COR-L47 (cell line): ENCODE measurements around the gene ALOXE3.
A peak's percentile ranks its signal among the peaks of the same experiment; 100 is the strongest.
"Not testable (repeated sequence)": the region's sequence is repeated elsewhere in the genome, so short reads cannot be mapped to it uniquely, and the experiment has no call there.

Source experiments
- DNase-seq: peaks from one replicate; lab custom pipeline; 2025; lab: John Stamatoyannopoulos, UW

ALOXE3 gene

DNA sequence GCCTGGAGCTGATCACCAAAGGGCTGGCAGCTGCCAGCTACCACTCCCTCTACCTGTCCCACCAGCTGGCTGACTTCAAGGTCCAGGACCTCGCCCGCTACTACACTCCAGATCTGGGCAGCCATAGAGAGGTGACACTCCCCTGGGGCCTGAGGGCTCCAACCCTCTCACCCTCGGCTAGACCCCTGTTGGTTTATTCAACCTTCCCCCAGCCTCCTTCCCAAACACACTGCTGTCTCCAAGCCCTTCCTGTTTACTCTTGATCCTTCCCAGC is 48.8 kb downstream of the ALOXE3 start:
- no peak for DNase-seq

DNA sequence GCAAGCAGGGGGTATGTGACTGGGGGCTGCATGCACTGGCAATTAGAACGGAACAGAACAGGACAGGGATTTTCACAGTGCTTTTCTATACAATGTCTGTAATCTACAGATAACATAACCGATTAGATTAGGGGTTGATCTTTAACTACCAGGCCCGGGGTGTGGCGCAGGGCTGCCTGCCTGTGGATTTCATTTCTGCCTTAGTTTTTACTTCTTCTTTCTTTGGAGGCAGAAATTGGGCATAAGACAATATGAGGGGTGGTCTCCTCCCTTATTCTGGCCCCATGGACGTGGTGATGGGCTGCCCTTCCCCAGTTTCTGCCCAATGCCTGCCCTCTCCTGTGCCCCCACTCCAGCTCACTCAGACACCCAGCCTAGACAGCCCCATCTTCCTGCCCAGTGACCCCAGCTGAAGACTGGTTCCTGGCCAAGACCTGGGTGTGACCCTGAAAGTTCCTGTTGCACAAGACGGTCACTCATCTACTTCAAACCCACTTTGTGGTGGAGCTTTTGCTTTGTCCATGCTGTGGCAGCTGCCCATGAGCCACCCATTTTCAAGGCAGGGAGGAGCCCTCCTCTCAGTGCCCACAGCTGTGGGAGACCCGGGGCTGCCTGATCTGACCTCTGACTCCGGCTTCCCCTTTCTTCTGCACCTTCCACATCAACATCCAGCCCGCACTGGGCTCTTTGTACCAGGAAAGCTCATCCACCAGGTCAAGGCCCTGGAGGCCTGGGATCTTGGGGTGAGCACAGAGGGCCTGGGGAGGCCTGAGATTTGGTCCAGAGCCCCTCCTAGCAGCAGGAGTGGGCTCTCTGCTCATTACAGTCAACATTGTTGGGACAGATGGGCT is 49.4 kb downstream of the ALOXE3 start:
- DNase-seq: no peak

DNA sequence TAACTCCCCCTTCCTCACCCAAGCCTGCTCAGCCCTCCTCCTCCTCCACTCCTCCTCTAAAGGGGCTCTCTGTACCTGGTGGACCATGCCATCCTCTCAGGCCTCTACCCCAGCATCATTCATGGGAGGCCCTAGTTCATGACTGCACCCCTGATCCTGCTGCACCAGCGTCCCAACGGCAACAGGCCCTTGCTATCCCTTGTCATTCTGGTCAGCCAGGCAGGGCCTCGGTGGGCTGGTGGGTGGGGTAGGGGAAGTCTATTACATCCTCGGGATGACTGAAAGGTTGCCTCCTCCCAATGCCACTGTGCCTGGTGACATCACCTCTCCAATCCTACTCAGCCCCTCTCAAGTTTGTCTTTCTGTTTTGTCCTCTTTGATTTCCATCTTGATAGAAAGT is 50.5 kb downstream of the ALOXE3 start:
- no peak for DNase-seq

DNA sequence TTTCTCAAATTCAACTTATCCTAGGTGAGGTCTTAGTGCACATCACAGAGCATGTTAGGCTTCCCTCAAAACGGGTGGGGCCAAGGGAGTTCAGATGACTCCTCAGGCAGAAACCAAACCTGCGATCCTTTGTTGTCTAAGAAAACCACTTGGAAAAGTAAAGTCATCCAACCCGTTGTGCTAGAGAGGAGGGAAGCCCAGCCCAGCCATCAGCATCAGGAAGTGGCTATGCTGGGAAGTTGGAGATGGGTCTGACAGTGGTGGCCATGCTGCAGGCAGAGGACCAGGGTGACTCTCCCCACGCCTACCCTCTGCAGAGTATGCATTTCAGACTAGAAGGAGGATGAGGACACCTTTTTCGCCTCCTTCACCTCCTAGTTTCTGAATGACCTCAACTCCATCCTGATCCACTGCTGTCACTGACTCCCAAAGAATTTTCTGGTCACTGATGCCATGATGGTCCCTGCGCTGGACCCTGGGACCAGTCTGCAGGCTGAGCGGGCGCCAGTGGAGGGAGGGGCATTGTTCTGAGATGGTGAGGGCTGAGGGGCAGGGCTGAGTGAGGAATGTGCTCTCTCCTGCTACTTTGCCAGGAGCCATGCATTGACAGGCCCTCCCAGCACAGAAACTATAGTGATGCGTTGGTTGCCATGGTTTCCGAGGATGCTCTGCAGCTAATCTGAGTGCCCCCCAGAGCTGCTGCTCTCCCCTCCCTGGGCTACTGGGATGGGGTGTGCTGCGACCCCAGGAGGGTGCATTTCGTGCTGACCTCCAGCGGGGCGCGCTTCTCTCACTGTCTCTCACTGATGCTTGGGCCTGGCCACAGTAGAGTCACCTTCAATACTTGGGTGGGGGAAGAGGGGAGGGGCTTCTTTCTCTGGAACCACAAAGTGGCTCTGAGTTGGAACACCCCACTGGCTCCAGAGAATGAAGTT is 51.2 kb downstream of the ALOXE3 start:
- no peak for DNase-seq

DNA sequence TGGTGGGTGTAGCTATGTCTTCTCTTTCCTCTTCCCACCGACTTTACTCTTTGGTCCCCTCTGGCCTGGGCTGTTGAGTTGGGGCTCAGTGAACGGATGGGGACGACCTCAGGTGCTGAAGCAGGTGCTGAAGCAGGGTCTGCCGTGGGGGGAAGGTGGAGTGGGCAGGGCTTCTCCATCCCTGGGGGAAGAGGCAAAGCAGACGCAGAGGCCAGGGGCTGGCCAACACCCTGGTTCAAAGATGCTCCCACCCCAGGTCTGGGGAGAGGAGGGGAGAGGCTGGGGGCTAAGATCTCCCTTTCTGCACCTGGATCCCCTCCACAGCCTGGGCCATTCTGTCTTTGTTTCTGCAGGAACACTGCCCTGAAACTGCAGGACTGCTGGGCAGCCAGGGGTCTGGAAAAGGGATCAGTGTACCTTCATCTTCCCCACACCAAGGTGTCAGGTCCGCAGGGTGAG is 53.7 kb downstream of the ALOXE3 start:
- DNase-seq: no peak

DNA sequence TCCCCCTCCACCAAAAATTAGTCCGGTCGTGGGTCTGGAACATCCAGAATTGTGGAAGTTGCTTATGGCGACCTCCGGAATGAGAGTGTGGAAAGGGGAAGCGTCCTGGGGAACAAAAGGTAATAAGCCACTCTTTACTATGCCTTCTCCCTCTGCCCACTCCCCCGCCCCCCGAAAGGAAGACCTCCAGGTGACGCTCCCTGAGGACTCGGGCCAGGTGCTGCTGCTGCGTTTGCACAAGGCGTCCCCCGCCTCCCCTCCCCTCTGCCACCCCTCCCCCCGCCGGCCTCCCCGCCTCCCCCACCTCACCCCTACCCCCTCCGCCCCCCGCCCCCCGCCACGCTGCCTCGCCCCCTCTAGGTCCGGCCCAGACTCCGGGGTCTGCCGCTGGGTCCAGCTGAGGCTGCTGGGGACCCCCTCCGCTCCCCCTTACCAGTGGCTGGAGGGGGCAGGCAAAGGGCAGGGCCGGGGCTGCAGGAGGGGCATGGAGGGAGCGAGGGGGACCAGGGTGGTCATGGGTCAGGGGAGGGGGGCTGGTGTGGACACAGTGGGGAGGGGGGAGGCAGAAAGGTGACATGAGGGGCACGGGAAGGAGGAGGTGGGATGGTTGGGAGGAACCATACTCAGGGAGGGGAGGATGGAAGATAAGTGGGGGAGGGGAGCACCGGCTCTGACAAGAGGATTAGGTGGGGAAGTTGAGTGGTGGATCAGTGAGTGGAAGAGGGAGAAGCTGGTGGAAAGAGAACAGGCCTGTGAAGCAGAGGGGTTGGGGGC is 54.4 kb downstream of the ALOXE3 start:
- DNase-seq: no peak

DNA sequence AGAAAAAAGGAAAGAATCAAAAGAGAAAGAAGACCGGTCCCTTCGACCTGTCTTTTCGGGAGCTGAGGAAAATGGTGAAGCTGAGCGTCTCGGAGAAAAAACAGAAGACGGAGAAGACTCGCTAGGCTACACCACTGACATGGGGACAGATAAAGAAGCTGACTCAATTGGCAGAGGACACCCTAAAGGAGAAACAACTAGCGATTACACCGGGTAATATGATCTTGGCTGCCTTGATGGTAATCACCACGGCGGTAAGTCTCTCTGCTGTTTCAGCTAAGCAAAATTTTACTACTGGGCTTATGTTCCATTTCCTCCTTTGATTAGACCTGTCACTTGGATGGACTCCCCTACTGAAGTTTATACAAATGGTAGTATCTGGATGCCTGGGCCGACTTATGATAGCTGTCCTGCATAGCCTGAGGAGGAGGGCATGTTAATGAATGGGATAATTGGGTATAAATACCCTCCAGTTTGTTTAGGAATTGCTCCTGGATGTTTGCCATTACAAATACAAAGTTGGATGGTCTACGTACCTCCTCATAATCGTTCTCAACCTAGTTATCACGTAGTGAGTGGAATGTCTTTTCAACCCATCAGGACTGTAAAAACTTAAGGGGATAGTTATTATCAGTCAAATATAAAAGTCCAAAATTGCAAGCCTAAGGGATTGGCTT is 55.4 kb downstream of the ALOXE3 start:
- peak; percentile 33 for DNase-seq

DNA sequence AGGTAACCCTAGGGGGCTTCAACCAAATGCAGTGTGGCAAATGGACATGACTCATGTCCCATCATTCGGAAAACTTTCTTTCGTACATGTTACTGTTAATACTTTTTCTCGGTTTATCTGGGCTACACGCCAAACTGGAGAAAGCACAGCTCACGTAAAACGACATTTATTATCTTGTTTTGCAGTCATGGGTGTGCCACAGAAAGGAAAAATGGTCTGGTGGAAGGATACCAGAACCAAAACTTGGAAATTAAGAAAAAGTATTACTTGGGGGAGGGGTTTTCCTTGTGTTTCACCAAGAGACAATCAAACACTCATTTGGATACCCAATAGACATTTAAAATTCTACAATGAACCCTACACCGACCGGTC is 55.9 kb downstream of the ALOXE3 start:
- no peak for DNase-seq

DNA sequence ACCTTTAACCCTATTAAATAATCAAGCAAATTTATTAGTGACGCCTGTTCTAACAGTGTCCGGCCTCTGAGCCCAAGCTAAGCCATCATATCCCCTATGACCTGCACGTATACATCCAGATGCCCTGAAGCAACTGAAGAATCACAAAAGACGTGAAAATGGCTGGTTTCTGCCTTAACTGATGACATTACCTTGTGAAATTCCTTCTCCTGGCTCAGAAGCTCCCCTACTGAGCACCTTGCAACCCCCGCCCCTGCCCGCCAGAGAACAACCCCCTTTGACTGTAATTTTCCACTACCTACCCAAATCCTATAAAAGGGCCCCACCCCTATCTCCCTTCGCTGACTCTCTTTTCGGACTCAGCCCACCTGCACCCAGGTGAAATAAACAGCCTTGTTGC is 56.5 kb downstream of the ALOXE3 start:
- DNase-seq: not testable (repeated sequence)

DNA sequence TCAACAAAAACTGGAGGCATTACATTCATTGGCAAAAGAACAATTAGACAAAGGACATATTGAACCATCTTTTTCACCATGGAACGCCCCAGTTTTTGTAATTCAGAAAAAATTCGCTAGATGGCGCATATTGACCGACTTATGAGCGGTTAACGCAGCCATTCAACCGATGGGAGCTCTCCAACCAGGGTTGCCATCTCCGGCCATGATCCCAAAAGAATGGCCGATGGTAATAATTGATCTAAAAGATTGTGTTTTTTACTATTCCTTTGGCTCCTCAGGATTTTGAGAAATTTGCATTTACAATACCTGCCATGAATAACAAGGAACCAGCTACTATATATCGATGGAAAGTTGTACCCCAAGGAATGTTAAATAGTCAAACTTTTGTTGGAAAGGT is 58.0 kb downstream of the ALOXE3 start:
- peak; percentile 51 for DNase-seq

DNA sequence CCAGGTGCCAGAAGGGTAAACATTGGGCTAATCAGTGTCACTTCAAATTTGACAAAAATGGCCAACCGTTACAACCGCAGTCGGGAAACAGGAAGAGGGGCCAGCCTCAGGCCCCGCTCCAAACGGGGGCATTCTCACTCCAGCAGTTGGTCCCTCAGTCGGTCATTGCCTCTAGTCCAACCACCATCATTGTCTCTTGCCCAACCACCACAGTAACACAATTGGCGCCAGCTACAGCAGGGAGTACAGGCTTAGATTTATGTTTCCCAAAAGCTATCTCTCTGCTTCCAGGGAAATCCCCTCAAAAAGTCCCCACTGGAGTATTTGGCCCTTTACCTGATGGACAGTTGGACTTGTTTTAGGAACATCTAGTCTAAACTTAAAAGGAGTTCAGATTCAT is 59.2 kb downstream of the ALOXE3 start:
- DNase-seq: no peak

DNA sequence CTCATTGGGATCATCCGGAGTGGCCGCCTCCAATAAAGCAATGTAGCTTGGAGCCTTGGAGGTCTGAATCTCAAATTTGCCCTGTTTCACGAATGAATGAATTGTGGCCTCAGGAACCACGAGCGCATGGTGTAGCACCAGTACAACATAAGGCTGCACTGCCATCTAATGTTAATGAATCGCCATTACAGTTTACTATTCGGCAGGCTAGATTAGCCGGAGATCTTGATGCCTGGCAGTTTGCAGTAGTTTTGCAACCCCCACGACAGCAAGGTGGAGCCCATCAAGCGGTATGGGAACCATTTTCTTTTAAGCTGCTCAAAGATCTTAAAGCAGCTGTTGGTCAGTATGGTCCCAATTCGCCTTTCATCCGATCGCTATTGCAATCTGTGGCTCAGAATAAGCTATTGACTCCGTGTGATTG is 60.6 kb downstream of the ALOXE3 start:
- peak; percentile 61 for DNase-seq

DNA sequence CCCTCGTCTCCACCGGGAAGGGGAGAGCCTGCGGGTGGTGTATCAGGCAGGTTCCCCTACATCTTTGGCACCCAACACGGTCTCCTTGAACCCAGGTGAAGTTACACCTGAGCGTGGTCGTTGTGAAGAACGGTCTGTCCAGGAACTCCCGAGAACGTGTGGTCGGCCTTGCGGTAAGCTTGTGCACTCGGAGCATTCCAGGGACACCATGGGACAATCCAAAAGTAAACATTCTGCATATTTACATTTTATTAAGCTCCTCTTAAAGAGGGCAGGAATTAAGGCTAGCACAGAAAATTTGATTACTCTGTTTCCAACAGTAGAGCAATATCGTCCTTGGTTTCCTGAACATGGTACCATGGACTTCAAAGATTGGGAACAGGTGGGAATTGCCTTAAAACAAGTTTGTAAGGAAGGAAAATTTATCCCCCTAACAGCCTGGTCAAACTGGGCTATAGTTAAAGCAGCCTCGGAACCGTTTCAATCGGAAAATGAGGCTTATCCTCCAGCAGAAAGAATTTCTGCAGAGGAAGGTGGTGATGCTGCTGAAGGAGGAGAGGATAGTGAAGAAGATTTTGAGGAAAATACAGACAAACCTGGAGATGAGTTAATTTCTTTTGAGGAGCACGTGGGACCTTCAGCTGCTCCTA is 61.2 kb downstream of the ALOXE3 start:
- DNase-seq: no peak

DNA sequence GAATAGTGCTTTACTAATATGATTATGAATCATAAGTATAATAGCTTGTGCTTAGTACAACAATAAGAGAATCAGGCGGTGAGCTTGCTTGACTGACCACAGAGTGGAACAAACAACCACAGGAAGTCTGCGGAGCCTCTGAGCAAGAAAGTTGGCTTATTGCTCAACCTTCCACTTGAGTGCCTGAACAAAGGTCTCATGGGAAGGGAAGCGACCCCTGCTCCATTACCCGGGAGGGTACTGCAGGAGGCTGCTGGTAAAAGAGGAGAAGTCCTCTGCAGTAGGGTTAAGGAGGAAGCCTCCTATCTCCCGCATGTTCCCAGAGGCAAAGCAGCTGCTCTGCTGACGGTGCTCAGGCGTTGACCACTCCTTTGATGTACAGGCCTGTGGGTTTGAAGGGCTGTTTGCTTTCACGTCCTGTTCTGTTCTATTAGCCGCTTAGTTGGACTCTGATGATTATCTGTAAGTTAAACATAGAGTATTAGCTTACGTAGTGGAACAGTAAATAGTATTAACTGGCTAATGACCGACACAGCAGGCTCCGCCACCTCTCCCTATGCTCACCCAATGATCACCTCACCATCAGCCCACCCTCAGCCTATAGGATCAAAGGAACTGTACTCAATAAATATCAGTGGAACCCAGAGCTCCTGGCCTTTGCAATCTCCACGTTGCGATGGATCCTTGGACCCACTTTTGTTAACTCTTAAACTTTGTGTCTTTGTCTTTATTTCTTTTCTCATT is 61.9 kb downstream of the ALOXE3 start:
- DNase-seq: no peak

DNA sequence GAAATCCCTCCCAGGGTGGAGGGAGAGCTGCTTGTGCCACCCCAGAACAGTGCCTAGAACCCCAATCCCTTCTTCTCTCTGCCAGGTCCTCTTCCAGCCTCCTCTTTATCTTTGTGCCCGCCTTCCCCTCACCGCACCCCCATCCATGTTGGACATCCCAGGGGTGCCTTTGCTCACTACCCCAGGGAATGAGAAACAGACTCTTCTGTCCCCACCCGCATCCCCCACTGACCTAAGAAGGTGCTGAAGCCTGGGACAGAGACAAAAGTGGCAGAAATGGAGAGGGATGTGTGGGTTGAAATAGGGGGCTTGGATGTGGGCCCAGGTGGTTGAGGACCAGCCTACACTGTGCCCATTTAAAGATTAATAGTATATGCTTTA is 62.5 kb downstream of the ALOXE3 start:
- no peak for DNase-seq

DNA sequence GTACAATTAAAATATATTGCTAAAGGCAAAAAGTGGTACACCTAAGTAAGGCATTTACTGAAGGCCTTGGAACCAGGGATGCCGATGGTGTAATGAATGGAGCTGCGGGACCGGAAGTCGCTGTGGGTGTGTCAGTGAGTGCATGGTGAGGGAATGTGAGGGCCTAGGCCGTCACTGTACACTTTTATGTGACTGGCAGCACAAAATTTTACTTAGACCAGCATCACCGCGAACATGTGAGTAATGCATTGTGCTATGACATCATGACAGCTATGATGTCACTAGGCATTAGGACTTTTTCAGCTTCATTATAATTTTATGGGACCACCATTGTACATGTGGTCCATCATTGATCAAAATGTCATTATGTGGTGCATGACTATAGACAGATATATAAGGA is 64.7 kb downstream of the ALOXE3 start:
- DNase-seq: no peak

DNA sequence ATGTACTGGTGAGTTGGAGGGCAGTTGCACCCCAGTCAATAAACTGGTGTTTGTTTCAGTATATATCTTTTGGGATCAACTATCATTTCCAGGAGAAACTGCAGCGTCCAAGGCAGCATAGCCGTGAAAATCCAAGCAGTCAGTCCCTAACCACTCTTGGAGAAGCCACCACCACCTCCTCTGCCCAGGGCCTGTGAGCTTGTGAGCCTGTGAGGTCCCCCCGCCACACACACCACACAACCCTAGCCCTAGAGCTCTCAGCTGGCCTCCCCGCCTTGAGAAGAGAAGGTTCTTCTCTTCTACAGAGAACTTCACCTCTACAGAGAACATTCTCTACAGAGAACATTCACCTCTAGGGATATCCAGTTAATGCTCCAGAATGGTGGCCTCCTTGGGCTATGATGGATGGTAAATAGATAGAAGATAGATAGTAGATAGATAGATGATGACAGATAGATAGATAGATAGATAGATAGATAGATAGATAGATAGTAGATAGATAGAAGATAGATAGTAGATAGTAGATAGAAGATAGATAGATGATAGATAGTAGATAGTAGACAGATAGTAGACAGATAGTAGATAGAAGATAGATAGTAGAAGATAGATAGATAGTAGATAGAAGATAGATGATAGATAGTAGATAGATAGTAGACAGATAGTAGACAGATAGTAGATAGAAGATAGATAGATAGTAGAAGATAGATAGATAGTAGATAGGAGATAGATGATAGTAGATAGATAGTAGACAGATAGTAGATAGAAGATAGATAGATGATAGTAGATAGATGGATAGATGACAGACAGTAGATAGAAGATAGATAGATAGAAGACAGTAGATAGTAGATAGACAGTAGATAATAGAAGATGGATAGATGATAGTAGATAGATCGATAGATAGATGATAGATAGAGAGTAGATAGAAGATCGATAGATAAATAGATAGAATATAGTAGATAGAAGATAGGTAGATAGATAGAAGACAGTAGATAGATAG is 65.8 kb downstream of the ALOXE3 start:
- DNase-seq: no peak

DNA sequence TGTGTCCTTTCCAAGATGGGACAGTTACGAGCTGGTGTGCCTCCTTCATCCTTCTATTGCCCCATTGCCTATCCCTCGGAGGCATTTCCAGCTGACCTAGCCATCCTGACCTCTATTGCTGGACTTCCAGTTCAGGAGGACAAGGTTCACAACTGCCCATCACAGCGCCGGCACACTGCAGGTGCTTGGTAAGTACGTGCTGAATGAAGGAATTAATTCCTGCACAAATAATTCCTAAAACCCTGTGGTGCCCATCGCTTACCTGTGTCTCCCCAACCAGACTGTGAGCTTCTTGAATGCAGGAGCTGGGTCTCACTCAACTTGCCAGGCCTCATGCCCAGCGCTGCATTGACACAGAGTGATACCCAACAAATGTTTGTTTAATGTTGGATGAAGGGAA is 66.5 kb downstream of the ALOXE3 start:
- no peak for DNase-seq

DNA sequence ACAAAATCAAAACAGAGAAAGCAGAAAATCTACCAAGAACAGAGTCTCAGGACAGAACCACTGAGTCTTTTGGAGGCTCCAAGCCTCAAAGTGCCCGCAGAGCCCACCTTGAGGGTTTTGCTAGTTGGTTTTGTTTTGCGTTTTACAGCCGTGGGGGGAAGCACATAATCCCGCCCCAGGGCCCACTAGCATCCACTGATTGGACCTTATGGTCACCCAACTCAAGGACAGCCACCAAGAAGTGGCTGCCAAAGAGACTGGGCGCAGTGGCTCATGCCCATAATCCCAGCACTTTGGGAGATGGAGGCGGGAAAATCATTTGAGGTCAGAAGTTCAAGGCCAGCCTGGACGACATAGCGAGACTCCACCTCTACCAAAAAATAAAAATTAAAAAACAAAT is 69.6 kb downstream of the ALOXE3 start:
- DNase-seq: no peak
